SU-DHL-6 (cell line): Measurements from ENCODE around the gene EPN1.

ENCODE experiments used
- H2AFZ ChIP-seq: fragments of 200-600 bp; sonication (generic); 2 replicates; pipeline ENCODE4 v1.6.1; 2014; ENCODE audit warnings: low read depth, mild to moderate bottlenecking, moderate library complexity, mixed read lengths, antibody characterized with exemption, low read length; ENCODE audit not compliant: severe bottlenecking
- H3F3A ChIP-seq: fragments of 200-600 bp; shearing (Covaris generic); 2 replicates; pipeline ENCODE4 v1.6.0; 2016; ENCODE audit warnings: antibody characterized with exemption, mild to moderate bottlenecking; ENCODE audit not compliant: insufficient read depth
- H3K27ac ChIP-seq: fragments of 200-600 bp; sonication (generic); 2 replicates; pipeline ENCODE4 v1.5.1; 2016; ENCODE audit warnings: low read depth, mild to moderate bottlenecking, low read length, moderate library complexity, mixed read lengths
- H3K27me3 ChIP-seq: fragments of 200-600 bp; sonication (generic), shearing (Covaris generic); 2 replicates; pipeline ENCODE4 v1.6.0; 2014; ENCODE audit warnings: mild to moderate bottlenecking, low read length
- H3K36me3 ChIP-seq: fragments of 200-600 bp; sonication (generic); 2 replicates; pipeline ENCODE4 v1.6.1; 2014; ENCODE audit warnings: mild to moderate bottlenecking, low read length, mixed read lengths
- H3K4me2 ChIP-seq: fragments of 300-600, 200-600 bp; shearing (Covaris generic), sonication (generic); 2 replicates; pipeline ENCODE4 v1.6.0; 2014; ENCODE audit warnings: low read length, low read depth, mild to moderate bottlenecking; ENCODE audit not compliant: poor library complexity, severe bottlenecking
- H3K4me3 ChIP-seq: fragments of 200-600 bp; sonication (generic); 2 replicates; pipeline ENCODE4 v1.5.1; 2014; ENCODE audit warnings: antibody characterized with exemption, low read length, mild to moderate bottlenecking, mixed read lengths; ENCODE audit not compliant: insufficient read depth, poor library complexity, severe bottlenecking
- H3K79me2 ChIP-seq: fragments of 200-600 bp; sonication (generic); 2 replicates; pipeline ENCODE4 v1.6.1; 2014; ENCODE audit warnings: mild to moderate bottlenecking, low read length, moderate library complexity; ENCODE audit not compliant: insufficient read depth
- H3K9ac ChIP-seq: fragments of 200-600 bp; sonication (generic); 2 replicates; pipeline ENCODE4 v1.7.0; 2014; ENCODE audit warnings: mild to moderate bottlenecking, low read length
- H3K9me2 ChIP-seq: fragments of 200-600 bp; sonication (generic); replicated peaks from 2 replicates; pipeline ENCODE4 v1.6.1; 2014; ENCODE audit warnings: low read length; ENCODE audit not compliant: insufficient read depth
- H3K9me3 ChIP-seq: fragments of 200-600 bp; sonication (generic); 2 replicates; pipeline ENCODE4 v1.6.1; 2014; ENCODE audit warnings: low read length, mixed read lengths; ENCODE audit not compliant: insufficient read depth
- H4K20me1 ChIP-seq: fragments of 200-600 bp; sonication (generic); 2 replicates; pipeline ENCODE4 v1.6.1; 2014; ENCODE audit warnings: low read depth, mild to moderate bottlenecking, antibody characterized with exemption, low read length, moderate library complexity, mixed read lengths
- CTCF ChIP-seq: fragments of 200-600 bp; sonication (generic); IDR thresholded peaks from one replicate; pipeline ENCODE4 v1.5.1; 2017; ENCODE audit warnings: antibody characterized with exemption, mild to moderate bottlenecking, low read length, moderate library complexity; ENCODE audit not compliant: insufficient read depth, poor library complexity, severe bottlenecking
- EZH2phosphoT487 ChIP-seq: fragments of 200-600 bp; sonication (generic), shearing (Covaris generic); conservative IDR thresholded peaks from 2 replicates; pipeline ENCODE4 v1.6.1; 2018; ENCODE audit warnings: mild to moderate bottlenecking, antibody characterized with exemption, low read length, moderate library complexity, mixed read lengths

Gene EPN1

DNA sequence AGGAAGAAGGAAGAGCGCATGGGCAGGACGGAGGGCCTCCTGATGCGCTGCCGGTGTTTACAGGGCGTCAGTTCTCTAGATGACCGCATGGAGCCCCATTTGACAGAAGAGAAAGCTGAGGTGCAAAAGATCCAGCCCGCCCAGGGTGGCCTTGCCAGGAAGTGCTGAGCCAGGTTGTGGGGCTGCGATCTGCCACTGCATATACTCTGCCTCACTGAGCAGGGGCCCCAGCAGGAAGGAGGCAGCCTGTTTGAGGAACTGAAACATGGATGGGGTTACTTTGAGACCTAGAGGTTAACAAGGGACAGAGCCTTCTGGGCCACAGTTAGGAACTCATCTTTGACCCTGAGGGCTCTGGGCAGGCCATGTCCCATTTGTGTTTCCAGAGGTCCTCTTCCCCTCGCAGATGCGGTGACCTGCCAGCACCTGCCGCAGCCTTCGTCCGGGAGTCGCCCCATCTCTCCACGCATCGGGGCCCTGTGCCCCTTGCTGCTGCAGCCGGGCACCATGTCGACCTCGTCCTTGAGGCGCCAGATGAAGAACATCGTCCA, 3.2 kb downstream of the EPN1 start:
- H3K27me3 ChIP-seq: no peaks in the 10 kb centered on the region
- H2AFZ ChIP-seq: no peak overlapping the region
- H3K79me2 ChIP-seq: peaks cover 78% of the 10 kb centered on the region
- peak overlapping the region; percentile 90 for H3K4me2 ChIP-seq
- peak overlapping the region; percentile 82 for H3K9ac ChIP-seq
- no peaks in the 10 kb centered on the region for H3K9me3 ChIP-seq
- no peaks in the 10 kb centered on the region; the same call in 1 of the 2 replicates for H4K20me1 ChIP-seq
- H3K27ac ChIP-seq: peak overlapping the region; percentile 90
- peak overlapping the region; percentile 68 for H3K4me3 ChIP-seq
- H3K36me3 ChIP-seq: peaks cover 7% of the 10 kb centered on the region; the same call in 1 of the 2 replicates
- H3F3A ChIP-seq: peaks cover 46% of the 10 kb centered on the region
- no peak for TF ChIP-seq CTCF
- no peak for TF ChIP-seq EZH2phosphoT487
- H3K9me2 ChIP-seq: no peaks in the 10 kb centered on the region

- H3K9ac ChIP-seq: no peak overlapping the region
- no peak overlapping the region for H3K27ac ChIP-seq
- H3K9me2 ChIP-seq: no peaks in the 10 kb centered on the region
- no peaks in the 10 kb centered on the region for H3K9me3 ChIP-seq
- H3K27me3 ChIP-seq: no peaks in the 10 kb centered on the region
- H3K4me2 ChIP-seq: no peak overlapping the region
- no peaks in the 10 kb centered on the region; the same call in 1 of the 2 replicates for H4K20me1 ChIP-seq
- peaks cover 7% of the 10 kb centered on the region; the same call in 1 of the 2 replicates for H3K36me3 ChIP-seq
- no peak overlapping the region for H2AFZ ChIP-seq
- peaks cover 34% of the 10 kb centered on the region for H3F3A ChIP-seq
- H3K4me3 ChIP-seq: no peak overlapping the region
- TF ChIP-seq EZH2phosphoT487 (no peak), CTCF (no peak)
- H3K79me2 ChIP-seq: peaks cover 85% of the 10 kb centered on the region
These were observed 4.6 kb downstream of the EPN1 start for GRCh38 chr19:55679343-55680257.

DNA sequence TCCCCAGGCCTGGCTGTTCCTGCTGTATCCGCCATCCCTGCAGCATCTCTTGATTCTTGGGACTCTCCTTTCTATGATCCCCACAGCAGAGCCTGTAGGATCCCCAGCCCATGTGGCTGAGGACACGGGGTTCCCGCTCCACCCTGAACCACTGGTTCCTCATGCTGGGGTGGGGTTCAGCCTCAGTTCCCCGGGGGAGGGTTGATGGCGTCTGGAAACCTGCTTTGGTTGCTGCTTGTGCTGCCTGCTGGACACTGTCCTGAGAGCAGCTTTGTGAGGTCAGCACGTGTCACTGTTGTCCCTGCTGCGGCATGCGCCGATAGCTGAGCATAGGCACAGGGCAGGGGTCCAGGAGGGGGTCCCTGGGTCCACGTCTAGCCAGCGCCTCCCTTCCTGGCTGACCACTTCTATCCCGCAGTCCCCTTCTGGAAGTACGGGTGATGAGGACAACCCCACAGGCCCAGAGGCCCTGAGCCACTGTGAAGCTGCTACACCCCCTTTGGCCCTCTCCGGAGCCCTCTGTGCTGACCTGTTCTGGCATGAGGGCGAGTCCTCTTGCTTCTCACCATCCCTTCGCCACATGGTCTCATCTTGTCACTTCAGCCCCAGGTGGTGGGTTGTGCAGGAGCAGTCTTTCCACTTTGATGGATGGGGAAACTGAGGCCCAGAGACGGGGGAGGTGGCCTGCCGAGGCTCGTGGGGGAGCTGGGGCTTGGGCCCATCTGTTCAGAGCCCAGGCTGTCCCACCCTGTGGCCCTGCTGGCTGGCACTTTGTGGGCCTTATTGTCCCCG, 5.5 kb downstream of the EPN1 start:
- peaks cover 34% of the 10 kb centered on the region for H3F3A ChIP-seq
- H2AFZ ChIP-seq: no peak overlapping the region
- no peak overlapping the region for H3K4me3 ChIP-seq
- H3K27me3 ChIP-seq: no peaks in the 10 kb centered on the region
- no peaks in the 10 kb centered on the region for H3K9me3 ChIP-seq
- H3K79me2 ChIP-seq: peaks cover 88% of the 10 kb centered on the region
- H3K4me2 ChIP-seq: no peak overlapping the region
- no peak overlapping the region for H3K27ac ChIP-seq
- no peak overlapping the region for H3K9ac ChIP-seq
- peaks cover 7% of the 10 kb centered on the region; the same call in 1 of the 2 replicates for H3K36me3 ChIP-seq
- no peaks in the 10 kb centered on the region for H3K9me2 ChIP-seq
- no peaks in the 10 kb centered on the region; the same call in 1 of the 2 replicates for H4K20me1 ChIP-seq
- TF ChIP-seq CTCF: no peak
- TF ChIP-seq EZH2phosphoT487: no peak
